ENCODE results near the gene CDC5L.
"Not testable (repeated sequence)": the region's sequence is repeated elsewhere in the genome, so short reads cannot be mapped to it uniquely, and the experiment has no call there.

Gene CDC5L

DNA sequence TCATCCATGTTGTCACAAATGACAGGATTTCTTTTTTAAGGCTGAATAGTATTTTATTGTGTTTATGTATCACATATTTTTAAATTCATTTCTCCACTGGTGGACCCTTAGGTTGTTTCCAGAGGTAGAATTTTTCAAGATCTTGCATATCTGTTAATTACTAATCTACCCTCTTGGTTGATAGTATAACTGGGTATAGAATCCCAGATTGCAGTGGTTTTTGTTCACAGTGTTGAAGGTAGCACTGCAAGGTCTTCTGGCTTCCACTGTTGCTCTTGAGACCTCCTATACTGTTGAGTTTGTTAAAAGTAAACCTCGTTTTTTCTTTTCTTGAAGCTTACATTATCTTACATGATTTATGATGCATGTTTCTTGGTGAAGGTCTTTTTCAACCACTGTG, 22.9 kb downstream of the CDC5L start:
- DNase-seq (ENCODE audit: low read depth in 1 of 2, low spot score in 1 of 2): no peak

- DNase-seq (ENCODE audit: low read depth in 1 of 2, low spot score in 1 of 2): no peak
Observed at GRCh38 chr6:44411141-44411540, 23.6 kb downstream of the CDC5L start.

- no peak for DNase-seq (ENCODE audit: low read depth in 1 of 2, low spot score in 1 of 2)
Observed at GRCh38 chr6:44415449-44415848, 27.9 kb downstream of the CDC5L start.

GRCh38 chr6:44415873-44416502, 28.5 kb downstream of the CDC5L start:
- DNase-seq (ENCODE audit: low read depth in 1 of 2, low spot score in 1 of 2): no peak

DNA sequence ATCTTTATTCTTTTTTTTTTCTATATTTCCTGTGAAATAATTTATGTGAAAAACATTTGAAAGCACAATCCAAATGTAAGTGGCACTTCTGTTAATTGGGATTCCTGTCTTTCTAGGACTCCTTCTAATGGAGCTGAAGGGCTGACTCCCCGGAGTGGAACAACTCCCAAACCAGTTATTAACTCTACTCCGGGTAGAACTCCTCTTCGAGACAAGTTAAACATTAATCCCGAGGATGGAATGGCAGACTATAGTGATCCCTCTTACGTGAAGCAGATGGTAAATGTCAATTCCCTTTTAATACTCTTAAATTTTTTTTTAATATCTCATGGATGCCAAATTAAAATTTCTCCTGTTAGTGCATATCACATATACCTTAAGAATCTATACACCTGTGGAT, 35.0 kb downstream of the CDC5L start:
- no peak for DNase-seq (ENCODE audit: low read depth in 1 of 2, low spot score in 1 of 2)

DNA sequence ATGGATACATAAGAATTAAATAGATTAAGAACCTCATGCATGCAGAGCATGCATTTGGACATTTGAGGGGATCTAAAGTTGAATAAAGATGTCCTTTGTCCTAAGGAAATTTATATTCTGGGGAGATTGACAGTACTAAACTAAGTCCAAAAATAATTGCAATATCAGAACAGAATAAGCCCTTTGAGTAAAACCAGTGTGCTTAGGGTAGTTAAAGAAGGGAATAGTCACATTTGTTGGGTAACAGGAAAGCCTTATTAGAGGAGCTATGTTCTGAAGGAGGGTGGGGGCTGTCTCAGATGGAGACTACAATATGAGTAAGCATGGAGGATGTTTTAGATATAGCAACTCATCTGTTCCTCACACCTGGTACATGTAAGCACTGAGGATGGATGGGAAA, 35.8 kb downstream of the CDC5L start:
- no peak for DNase-seq (ENCODE audit: low read depth in 1 of 2, low spot score in 1 of 2)

- no peak for DNase-seq (ENCODE audit: low read depth in 1 of 2, low spot score in 1 of 2)
Observed at GRCh38 chr6:44425951-44426350, 38.4 kb downstream of the CDC5L start.

DNA sequence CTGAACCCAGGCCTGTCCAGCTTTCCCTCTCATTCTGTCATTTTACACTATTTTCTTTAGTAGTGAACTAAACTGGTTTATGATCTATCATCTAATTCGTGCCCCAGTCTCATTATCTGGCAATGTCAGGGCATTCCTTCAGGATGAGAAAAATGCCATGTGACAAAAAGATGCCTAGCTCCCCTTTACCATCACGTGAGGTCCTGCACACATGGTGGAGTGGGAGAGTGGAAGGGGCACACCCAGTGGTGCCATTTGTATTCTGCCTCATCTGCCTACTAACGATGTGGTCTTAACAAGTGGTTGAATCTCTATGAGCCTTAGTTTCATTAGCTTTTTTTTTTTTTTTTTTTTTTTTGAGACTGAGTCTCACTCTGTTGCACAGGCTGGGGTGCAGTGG, 41.2 kb downstream of the CDC5L start:
- DNase-seq (ENCODE audit: low read depth in 1 of 2, low spot score in 1 of 2): no peak

GRCh38 chr6:44430326-44430725, 42.8 kb downstream of the CDC5L start:
- DNase-seq (ENCODE audit: low read depth in 1 of 2, low spot score in 1 of 2): no peak

DNA sequence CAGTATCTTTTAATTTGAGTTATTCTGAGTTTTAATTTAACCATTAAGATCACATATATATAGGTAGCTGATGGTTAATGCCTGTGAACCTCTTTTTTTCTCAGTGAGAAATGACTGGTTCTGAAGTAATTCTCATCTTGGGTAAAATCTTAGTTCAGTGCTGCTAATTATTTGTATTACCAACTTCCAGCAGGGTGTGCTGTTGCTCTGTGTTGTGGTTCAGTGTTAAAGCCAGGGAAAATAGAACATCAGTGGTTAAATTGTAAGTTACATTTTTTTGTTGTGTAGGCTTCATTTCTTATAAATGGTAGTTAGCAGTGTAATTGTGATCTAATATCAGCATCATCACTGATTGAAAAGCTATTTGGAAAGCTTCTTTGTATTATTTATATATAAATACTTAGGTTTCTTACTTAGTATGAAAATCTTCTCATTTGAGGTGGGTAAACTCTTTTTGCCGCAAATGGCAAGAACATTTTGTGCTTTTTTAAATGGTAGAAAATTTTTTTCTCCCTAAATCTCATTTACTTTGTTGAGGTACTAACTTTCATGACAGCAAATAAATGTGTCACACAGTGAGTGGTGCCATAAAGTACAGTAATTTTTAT, 43.7 kb downstream of the CDC5L start:
- DNase-seq (ENCODE audit: low read depth in 1 of 2, low spot score in 1 of 2): peak in 1 of 2 donors; percentile 6

DNA sequence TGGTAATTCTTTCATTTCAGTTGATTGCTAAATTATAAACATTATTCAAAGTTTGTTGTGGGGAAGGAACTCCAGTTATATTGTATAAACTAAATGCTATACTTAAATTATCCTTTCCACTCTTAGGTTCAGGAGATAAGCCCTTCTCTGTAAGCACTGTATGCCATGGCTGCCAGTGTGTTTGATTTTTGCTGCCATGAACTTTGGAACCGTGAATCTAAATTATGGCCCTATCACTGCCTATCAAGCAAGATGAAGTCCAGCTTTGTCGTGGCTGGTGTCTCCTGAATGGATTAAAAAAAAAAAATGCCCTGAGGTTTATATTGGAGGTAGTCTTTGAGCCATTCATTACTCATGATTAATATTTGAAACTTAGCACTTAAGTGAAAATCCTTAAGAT, 44.7 kb downstream of the CDC5L start:
- no peak for DNase-seq (ENCODE audit: low read depth in 1 of 2, low spot score in 1 of 2)

GRCh38 chr6:44432726-44433125, 45.2 kb downstream of the CDC5L start:
- DNase-seq (ENCODE audit: low read depth in 1 of 2, low spot score in 1 of 2): no peak

GRCh38 chr6:44435500-44435899, 48.0 kb downstream of the CDC5L start:
- no peak for DNase-seq (ENCODE audit: low read depth in 1 of 2, low spot score in 1 of 2)

- DNase-seq (ENCODE audit: low read depth in 1 of 2, low spot score in 1 of 2): no peak
Observed at GRCh38 chr6:44438827-44439226, 51.3 kb downstream of the CDC5L start.

GRCh38 chr6:44439270-44440045, 52.0 kb downstream of the CDC5L start:
- DNase-seq (ENCODE audit: low read depth in 1 of 2, low spot score in 1 of 2): no peak

- DNase-seq (ENCODE audit: low read depth in 1 of 2, low spot score in 1 of 2): no peak
Observed at GRCh38 chr6:44441091-44441855, 53.8 kb downstream of the CDC5L start.

DNA sequence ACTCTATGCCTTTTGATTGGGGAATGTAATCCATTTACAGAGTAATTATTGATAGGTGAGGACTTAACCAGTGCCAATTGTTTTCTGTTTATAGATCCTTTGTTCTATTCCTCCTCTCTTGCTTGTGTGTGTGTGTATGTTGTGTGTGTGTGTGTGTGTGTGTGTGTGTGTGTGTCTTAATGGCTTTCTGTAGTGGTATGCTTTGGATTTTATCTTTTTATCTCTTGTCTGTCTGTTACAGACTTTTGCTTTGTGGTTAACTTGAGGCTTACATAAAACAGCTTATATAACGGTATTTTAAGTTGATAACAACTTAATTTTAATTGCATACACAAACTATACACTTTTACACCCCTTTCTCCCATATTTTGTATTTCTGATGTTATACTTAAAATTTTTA, 54.7 kb downstream of the CDC5L start:
- DNase-seq (ENCODE audit: low read depth in 1 of 2, low spot score in 1 of 2): no peak

DNA sequence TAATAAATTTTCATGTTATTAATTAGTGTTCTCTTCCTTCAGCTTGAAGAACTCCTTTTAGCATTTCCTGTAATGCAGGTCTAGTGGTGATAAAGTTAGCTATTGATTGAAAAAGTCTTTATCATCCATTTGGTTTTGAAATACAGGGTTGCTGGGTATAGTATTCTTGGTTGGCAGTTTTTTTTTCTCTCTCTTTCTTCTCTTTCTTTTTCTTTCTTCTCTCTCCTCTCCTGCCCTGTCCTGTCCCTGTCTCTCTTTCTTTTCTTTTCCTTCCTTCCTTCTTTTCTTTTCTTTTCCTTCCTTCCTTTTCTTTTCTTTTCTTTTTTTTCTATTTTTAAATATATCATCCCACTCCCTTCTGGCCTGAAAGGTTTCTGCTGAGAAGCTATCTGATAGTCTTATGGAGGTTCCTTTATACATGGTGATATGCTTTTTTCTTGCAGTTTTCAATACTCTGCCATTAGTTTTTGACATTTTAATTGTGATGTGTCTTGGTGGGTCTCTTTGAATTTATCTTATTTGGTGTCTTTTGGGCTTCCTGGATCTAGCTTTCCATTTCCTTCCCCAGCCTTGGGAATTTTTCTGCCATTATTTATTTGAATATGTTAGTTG, 55.4 kb downstream of the CDC5L start:
- DNase-seq (ENCODE audit: low read depth in 1 of 2, low spot score in 1 of 2): no peak

- DNase-seq (ENCODE audit: low read depth in 1 of 2, low spot score in 1 of 2): no peak
Observed at GRCh38 chr6:44444853-44445252, 57.3 kb downstream of the CDC5L start.

GRCh38 chr6:44446626-44447300, 59.3 kb downstream of the CDC5L start:
- no peak for DNase-seq (ENCODE audit: low read depth in 1 of 2, low spot score in 1 of 2)

DNA sequence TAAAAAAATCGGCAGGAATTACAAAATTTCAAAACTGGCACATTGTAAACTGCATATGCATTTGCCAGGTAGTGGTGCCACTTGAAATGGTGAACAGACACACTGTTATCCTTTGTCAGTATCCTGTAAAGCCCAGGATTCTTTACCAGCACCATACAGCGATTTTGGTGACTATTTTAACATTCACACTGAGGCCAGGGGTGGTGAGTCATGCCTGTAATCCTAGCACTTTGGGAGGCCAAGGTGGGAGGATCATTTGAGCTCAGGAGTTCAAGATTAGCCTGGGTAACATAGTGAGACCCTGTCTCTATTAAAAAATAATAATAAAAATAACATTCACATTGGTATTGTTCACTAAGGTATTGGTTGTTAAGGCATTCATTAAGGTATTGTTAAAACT, 61.7 kb downstream of the CDC5L start:
- not testable (repeated sequence) for DNase-seq (ENCODE audit: low read depth in 1 of 2, low spot score in 1 of 2)
